Activated CD4-positive, alpha-beta T cell treated with anti-CD3 and anti-CD28 coated beads, Interleukin-2, amount 50 U/mL, for 24 hours (primary cell): ENCODE results near the gene FSTL4.

ENCODE experiments used
- DNase-seq, 2 donors: peaks; one replicate each; pipeline ENCODE4 v3.0.0-alpha.2; 2020; ENCODE audit warnings: low read depth in 1 of 2, low spot score in 1 of 2

Gene FSTL4

GRCh38 chr5:133391354-133392136, 220.8 kb downstream of the FSTL4 start:
- no peak for DNase-seq

- no peak for DNase-seq
Measured at GRCh38 chr5:133390416-133391353, 221.7 kb downstream of the FSTL4 start.

GRCh38 chr5:133389066-133389590, 223.2 kb downstream of the FSTL4 start:
- no peak for DNase-seq

GRCh38 chr5:133387621-133388020, 224.7 kb downstream of the FSTL4 start:
- no peak for DNase-seq

- no peak for DNase-seq
Measured at GRCh38 chr5:133387091-133387490, 225.2 kb downstream of the FSTL4 start.

GRCh38 chr5:133386662-133387061, 225.7 kb downstream of the FSTL4 start:
- DNase-seq = no peak

- no peak for DNase-seq
Measured at GRCh38 chr5:133385346-133385745, 227.0 kb downstream of the FSTL4 start.

GRCh38 chr5:133384903-133385302, 227.4 kb downstream of the FSTL4 start:
- no peak for DNase-seq

GRCh38 chr5:133384120-133384855, 228.1 kb downstream of the FSTL4 start:
- DNase-seq = no peak

- no peak for DNase-seq
Measured at GRCh38 chr5:133383580-133383939, 228.8 kb downstream of the FSTL4 start.

GRCh38 chr5:133382661-133383579, 229.4 kb downstream of the FSTL4 start:
- DNase-seq = no peak

GRCh38 chr5:133381571-133382365, 230.6 kb downstream of the FSTL4 start:
- no peak for DNase-seq

- no peak for DNase-seq
Measured at GRCh38 chr5:133381041-133381440, 231.3 kb downstream of the FSTL4 start.

GRCh38 chr5:133377736-133378135, 234.6 kb downstream of the FSTL4 start:
- no peak for DNase-seq

- DNase-seq = no peak
Measured at GRCh38 chr5:133376986-133377385, 235.4 kb downstream of the FSTL4 start.

- DNase-seq = no peak
Measured at GRCh38 chr5:133373121-133373870, 239.0 kb downstream of the FSTL4 start.

- no peak for DNase-seq
Measured at GRCh38 chr5:133372293-133372937, 239.9 kb downstream of the FSTL4 start.
